Tibial artery (tissue), 4 donors: ENCODE data around the gene RENBP.

ENCODE experiments used
- DNase-seq, 2 donors: peaks; one replicate each; pipeline ENCODE4 v3.0.0-alpha.2; 2019
- H3K27ac ChIP-seq, 2 donors: fragments of 200-600 bp; sonication (generic) in 1 of 2; 1 replicate in 1 of 2; 2 replicates in 1 of 2; pipeline ENCODE4 v1.5.1; 2018 to 2019; ENCODE audit warnings: mild to moderate bottlenecking in 1 of 2
- H3K27me3 ChIP-seq, 2 donors: fragments of 200-600 bp; sonication (generic) in 1 of 2; one replicate each; pipeline versions ENCODE4 v1.5.1 to v1.6.0; 2016 to 2019
- H3K36me3 ChIP-seq, 3 donors: fragments of 200-600 bp; sonication (generic) in 2 of 3; one replicate each; pipeline ENCODE4 v1.5.1; 2016 to 2019; ENCODE audit warnings: mild to moderate bottlenecking in 2 of 3
- H3K4me1 ChIP-seq, 4 donors: fragments of 200-600 bp; sonication (generic) in 2 of 4; 1 replicate in 3 of 4; 2 replicates in 1 of 4; pipeline ENCODE4 v1.5.1; 2016 to 2019
- H3K4me3 ChIP-seq, 2 donors: fragments of 200-600 bp; sonication (generic) in 1 of 2; 1 replicate in 1 of 2; 2 replicates in 1 of 2; pipeline ENCODE4 v1.5.1; 2018 to 2019; ENCODE audit warnings: mild to moderate bottlenecking in 2 of 2
- H3K9me3 ChIP-seq, 3 donors: fragments of 200-600 bp; sonication (generic) in 1 of 3; one replicate each; pipeline ENCODE4 v1.5.1; 2016 to 2019
- intact Hi-C: fragments of 100-400 bp; cut with DNase I; formaldehyde crosslinking; loops from one replicate; pipeline ENCODE4 v1.15.0; 2023; ENCODE audit warnings: low total_unique reads
- TF ChIP-seq, protein P1 (sequence below), 2 experiments: fragments of 200-600 bp in 1 of 2; fragments of 450-650 bp in 1 of 2; IDR thresholded peaks; one replicate each; pipeline ENCODE4 v1.5.1; 2017 to 2019; ENCODE audit warnings: antibody characterized with exemption in 2 of 2, mild to moderate bottlenecking in 1 of 2, moderate library complexity in 1 of 2

The RENBP gene

DNA sequence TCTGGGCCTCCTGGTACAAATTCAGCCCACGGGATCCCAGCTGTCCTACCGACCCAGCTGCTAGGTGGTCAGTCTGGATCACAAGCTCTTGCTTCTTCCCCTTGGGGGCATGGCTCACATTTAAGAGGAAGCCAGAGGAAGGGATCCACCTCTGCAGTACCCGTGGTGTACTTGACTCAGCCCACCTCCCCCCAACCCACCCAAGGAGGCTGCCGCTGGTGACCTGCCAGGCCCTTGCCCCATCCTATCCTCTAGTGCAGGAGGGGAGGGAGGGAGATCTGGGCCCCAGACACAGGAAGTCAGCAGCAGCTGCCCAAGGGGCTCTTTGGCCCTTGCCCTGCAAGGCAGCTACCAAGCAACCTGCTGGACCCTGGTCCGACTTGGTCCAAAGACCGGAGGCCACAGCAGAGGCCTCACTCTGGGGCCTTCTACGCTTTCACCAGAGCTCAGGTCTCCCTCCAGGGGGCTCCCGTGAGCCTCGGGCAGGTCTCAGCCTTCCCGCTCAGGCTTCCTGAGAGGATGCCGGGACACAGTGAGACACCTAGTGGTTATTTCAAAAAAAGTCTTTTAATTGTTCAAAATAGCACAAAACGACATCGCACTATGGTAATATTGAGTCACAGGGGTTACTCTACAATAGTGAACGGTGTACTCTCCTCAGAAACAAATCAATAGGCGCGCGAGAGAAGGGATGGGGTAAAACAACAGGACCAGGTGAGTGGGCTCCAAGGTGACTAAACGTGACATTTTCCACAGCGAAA is 2.7 kb upstream of the RENBP start:
- H3K36me3 ChIP-seq: peaks cover 13 to 38% (median 37%) of the 10 kb centered on the region in 3 donors
- no peaks in the 10 kb centered on the region for H3K27me3 ChIP-seq
- H3K4me3 ChIP-seq: no peak overlapping the region
- H3K4me1 ChIP-seq: peaks cover 0 to 7% (median 2%) of the 10 kb centered on the region in 4 donors
- peak; percentile 56 to 77 for DNase-seq
- TF ChIP-seq, protein P1, sequence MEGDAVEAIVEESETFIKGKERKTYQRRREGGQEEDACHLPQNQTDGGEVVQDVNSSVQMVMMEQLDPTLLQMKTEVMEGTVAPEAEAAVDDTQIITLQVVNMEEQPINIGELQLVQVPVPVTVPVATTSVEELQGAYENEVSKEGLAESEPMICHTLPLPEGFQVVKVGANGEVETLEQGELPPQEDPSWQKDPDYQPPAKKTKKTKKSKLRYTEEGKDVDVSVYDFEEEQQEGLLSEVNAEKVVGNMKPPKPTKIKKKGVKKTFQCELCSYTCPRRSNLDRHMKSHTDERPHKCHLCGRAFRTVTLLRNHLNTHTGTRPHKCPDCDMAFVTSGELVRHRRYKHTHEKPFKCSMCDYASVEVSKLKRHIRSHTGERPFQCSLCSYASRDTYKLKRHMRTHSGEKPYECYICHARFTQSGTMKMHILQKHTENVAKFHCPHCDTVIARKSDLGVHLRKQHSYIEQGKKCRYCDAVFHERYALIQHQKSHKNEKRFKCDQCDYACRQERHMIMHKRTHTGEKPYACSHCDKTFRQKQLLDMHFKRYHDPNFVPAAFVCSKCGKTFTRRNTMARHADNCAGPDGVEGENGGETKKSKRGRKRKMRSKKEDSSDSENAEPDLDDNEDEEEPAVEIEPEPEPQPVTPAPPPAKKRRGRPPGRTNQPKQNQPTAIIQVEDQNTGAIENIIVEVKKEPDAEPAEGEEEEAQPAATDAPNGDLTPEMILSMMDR (IDR thresholded peaks at IDR 0.05): peak; percentile 62 to 66
- intact Hi-C loops: no loop called here
- H3K9me3 ChIP-seq: no peaks in the 10 kb centered on the region
- H3K27ac ChIP-seq: peak overlapping the region in 1 of 2 donors; percentile 19

GRCh38 chrX:153945956-153946943 is 1.8 kb upstream of the RENBP start:
- Histone ChIP-seq H3K4me1 (peaks cover 0 to 7% (median 2%) of the 10 kb centered on the region in 4 donors), H3K36me3 (peaks cover 5 to 29% (median 28%) of the 10 kb centered on the region in 3 donors), H3K9me3 (no peaks in the 10 kb centered on the region), H3K4me3 (no peak overlapping the region), H3K27ac (peak overlapping the region in 1 of 2 donors; percentile 19), H3K27me3 (no peaks in the 10 kb centered on the region)
- TF ChIP-seq, protein P1 (IDR thresholded peaks at IDR 0.05): no peak
- no peak for DNase-seq
- intact Hi-C loops: no loop called here

DNA sequence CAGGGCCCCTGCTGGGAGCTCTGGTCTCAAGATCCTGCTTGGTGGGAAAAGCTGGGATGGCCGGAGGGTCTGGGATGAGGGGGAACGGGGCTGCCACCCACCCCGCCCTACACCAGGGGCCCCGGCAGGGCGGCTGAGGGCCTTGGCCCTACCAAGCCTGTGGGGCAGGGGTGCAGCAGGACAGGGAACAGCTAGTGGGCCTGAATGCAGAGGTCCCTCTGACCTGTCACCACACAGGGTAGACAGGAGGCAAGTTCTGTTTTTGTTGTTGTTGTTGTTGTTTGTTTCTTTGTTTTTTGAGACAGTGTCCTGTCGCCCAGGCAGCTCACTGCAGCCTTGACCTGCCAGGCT is 332 bp upstream of the RENBP start:
- Histone ChIP-seq H3K27me3 (no peaks in the 10 kb centered on the region), H3K27ac (peak overlapping the region; percentile 61 to 77), H3K9me3 (no peaks in the 10 kb centered on the region), H3K36me3 (peaks cover 0 to 14% (median 14%) of the 10 kb centered on the region in 3 donors), H3K4me3 (peak overlapping the region; percentile 52 to 54), H3K4me1 (peaks cover 0 to 7% (median 2%) of the 10 kb centered on the region in 4 donors)
- intact Hi-C loops: no loop called here
- no peak for DNase-seq
- TF ChIP-seq, protein P1 (IDR thresholded peaks at IDR 0.05): no peak

DNA sequence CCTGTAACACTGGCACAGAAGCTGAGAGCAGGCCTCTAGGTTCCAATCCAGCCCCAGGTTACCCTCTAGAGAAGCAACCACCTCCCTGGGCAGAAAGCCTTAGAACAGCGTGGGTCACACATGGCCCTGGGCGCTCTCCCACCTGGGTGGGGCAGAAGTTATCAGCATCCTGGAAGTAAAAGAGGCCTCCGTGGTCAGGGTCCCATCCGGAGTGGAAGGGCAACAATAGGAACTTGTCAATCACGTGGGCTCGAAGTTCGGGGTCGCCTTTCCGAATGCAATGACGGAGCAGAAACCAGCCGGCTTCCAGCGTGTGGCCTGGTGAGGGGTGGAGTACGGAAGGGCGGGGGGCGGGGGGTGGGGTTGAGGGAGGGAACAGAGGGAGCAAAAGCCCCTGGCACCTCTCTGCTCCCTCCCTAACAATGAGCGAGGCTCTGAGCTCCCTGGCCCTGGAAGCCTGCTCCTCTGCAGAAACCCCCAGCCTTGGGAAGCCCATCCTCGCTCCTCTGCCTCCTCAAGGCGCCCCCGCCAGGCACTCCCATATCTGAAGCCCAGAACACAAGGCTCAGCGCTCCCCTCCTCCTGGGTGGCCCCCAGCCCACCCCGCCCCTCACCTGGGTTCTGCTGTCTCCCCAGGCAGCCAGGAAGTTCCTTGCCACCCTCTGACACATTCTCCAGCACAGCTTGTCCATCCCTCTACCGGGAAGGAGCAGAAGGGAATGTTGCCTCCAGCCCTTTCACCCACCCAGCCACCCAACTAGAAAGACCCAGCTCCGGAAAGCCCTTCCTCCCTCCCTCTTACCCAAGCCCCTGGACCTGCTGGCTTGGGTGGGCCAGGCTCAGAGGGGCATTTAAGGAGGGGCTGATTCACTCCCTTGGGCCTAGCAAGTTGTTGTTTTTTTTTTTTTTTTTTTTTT is 2.8 kb downstream of the RENBP start:
- Histone ChIP-seq H3K36me3 (no peaks in the 10 kb centered on the region), H3K4me1 (peaks cover 0 to 7% (median 0%) of the 10 kb centered on the region in 4 donors), H3K9me3 (no peaks in the 10 kb centered on the region), H3K4me3 (no peak overlapping the region), H3K27me3 (no peaks in the 10 kb centered on the region), H3K27ac (no peak overlapping the region)
- no peak for DNase-seq
- intact Hi-C loops: no loop called here
- TF ChIP-seq, protein P1 (IDR thresholded peaks at IDR 0.05): no peak

DNA sequence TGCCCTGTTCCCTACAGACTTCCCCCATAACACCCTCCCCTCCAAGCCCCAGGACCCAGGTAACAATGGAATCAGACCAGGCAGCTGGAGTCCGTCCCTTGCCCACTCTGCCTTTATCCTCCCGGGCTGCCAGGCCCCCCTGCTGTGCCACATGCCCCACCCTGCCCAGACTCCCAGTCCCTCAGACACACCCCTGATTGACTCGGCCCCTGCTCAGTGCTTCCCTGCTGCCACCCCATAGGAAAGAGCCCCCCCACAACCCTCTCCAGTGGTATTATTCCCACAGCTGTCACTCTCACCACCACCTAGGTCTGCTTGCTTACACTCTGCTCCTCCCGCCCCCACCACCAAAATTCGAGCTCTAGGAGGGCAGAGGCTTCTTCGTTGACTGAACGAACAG is 4.9 kb downstream of the RENBP start:
- H3K36me3 ChIP-seq: no peaks in the 10 kb centered on the region
- no peak overlapping the region for H3K27ac ChIP-seq
- intact Hi-C loops: no loop called here
- no peaks in the 10 kb centered on the region for H3K27me3 ChIP-seq
- no peak for DNase-seq
- peaks cover 0 to 11% (median 3%) of the 10 kb centered on the region in 4 donors for H3K4me1 ChIP-seq
- TF ChIP-seq, protein P1 (IDR thresholded peaks at IDR 0.05): no peak
- H3K9me3 ChIP-seq: no peaks in the 10 kb centered on the region
- H3K4me3 ChIP-seq: no peak overlapping the region
